IPS-18a (cell line): ENCODE measurements around the gene ITIH4.
"Not testable (repeated sequence)": the region's sequence is repeated elsewhere in the genome, so short reads cannot be mapped to it uniquely, and the experiment has no call there.

Source experiments
- H3K27ac ChIP-seq: one replicate; pipeline ENCODE4 v1.5.1; 2013; ENCODE audit warnings: low read length
- H3K27me3 ChIP-seq: one replicate; pipeline ENCODE4 v1.6.1; 2013; ENCODE audit warnings: mild to moderate bottlenecking, low read length; ENCODE audit not compliant: control insufficient read depth, insufficient read depth
- H3K36me3 ChIP-seq: one replicate; pipeline ENCODE4 v1.6.1; 2013; ENCODE audit warnings: low read depth, low read length; ENCODE audit not compliant: control insufficient read depth
- H3K4me1 ChIP-seq: one replicate; pipeline ENCODE4 v1.6.1; 2013; ENCODE audit warnings: low read depth, low read length; ENCODE audit not compliant: control insufficient read depth
- H3K4me3 ChIP-seq: one replicate; pipeline ENCODE4 v1.5.1; 2013; ENCODE audit warnings: low read length
- H3K9ac ChIP-seq: one replicate; pipeline ENCODE4 v1.6.1; 2013; ENCODE audit warnings: mild to moderate bottlenecking, low read length, moderate library complexity
- H3K9me3 ChIP-seq: one replicate; pipeline ENCODE4 v1.6.1; 2013; ENCODE audit warnings: low read depth, low read length; ENCODE audit not compliant: control insufficient read depth

Gene ITIH4

GRCh38 chr3:52777127-52777958 lies 53.1 kb downstream of the ITIH4 start, which contains the start of gene ITIH1:
TSS of gene ITIH1 (plus strand) at chr3:52777599. CDS start at chr3:52777616, 17 bp downstream.
- Histone ChIP-seq H3K27me3 (no peaks in the 10 kb centered on the region), H3K4me1 (peaks cover 4% of the 10 kb centered on the region), H3K27ac (no peak within 1 kb of the TSS), H3K9me3 (no peaks in the 10 kb centered on the region), H3K36me3 (no peaks in the 10 kb centered on the region), H3K4me3 (no peak within 1 kb of the TSS), H3K9ac (no peak within 1 kb of the TSS)

DNA sequence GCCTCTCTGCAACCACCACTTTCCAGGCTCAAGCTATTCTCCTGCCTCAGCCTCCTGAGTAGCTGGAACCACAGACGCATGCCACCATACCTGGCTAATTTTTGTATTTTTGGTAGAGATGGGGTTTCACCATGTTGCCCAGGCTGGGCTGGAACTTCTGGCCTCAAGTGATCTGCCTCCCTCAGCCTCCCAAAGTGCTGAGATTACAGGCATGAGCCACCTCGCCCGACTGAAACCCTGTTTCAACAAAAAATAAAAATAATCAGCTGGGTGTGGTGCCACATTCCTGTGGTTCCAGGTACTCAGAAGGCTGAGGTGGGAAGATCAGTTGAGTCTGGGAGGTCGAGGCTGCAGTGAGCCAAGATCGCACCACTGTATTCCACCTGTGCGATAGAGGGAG lies 54.0 kb downstream of the ITIH4 start:
- H3K36me3 ChIP-seq, H3K4me1 ChIP-seq, H3K9me3 ChIP-seq, H3K27ac ChIP-seq, H3K27me3 ChIP-seq, H3K4me3 ChIP-seq, H3K9ac ChIP-seq: not testable (repeated sequence)

DNA sequence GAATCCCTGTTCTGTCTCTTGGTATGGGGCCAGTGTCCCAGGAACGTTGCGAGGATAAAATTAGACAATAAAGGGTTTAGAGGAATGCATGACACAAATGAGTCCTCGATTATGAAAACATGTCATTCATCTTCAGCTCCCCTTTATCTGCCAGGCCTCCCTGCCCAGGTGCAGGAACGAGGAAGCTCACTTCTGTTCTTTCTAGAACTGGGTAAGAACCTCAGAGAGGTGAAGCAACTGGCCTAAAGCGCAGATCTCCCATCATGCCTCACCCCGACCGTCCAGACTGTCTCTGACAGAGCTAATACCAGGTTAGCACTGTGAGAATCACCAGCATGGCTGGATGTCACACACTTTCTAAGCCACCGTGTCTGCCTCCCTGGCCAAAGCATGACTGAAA lies 54.6 kb downstream of the ITIH4 start:
- Histone ChIP-seq H3K9ac (no peak overlapping the region), H3K27ac (no peak overlapping the region), H3K9me3 (no peaks in the 10 kb centered on the region), H3K4me1 (no peaks in the 10 kb centered on the region), H3K4me3 (no peak overlapping the region), H3K27me3 (no peaks in the 10 kb centered on the region), H3K36me3 (no peaks in the 10 kb centered on the region)

GRCh38 chr3:52774901-52775864 lies 55.3 kb downstream of the ITIH4 start:
- Histone ChIP-seq H3K9ac (no peak overlapping the region), H3K27me3 (no peaks in the 10 kb centered on the region), H3K9me3 (no peaks in the 10 kb centered on the region), H3K36me3 (no peaks in the 10 kb centered on the region), H3K4me3 (no peak overlapping the region), H3K27ac (no peak overlapping the region), H3K4me1 (no peaks in the 10 kb centered on the region)

DNA sequence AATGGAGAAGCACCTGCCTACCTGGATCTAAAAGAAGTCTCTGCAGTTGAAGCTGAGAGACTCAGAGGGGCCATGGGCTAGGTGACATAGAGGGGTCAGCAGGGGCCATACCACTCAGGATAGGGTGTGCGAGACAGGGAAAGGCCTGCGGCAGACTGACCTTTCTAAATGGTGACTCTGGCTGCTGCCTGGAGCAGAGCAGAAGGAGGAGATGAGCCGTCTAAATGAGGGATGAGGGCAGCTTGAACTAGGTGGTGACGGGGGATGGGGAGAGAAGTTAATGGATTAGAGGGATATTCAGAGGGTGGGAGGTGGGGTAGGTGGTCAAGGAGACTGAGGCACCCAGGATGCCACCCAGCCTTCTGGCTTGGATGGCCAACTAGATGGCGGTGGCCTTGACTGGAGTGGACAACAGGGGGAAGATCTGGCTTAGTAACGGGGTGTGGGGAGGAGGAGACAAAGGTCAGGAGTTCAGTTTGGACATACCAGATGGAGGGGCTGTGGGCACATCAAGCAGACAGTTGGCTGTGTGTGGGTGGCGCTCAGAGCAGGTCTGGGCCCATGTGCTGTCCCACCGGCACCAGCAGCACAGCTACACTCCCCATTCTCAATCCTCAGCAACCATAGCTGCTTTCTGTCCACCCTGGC lies 56.3 kb downstream of the ITIH4 start:
- H3K9ac ChIP-seq = no peak overlapping the region
- H3K4me1 ChIP-seq = peaks cover 3% of the 10 kb centered on the region
- no peaks in the 10 kb centered on the region for H3K36me3 ChIP-seq
- H3K4me3 ChIP-seq = no peak overlapping the region
- no peaks in the 10 kb centered on the region for H3K9me3 ChIP-seq
- no peak overlapping the region for H3K27ac ChIP-seq
- H3K27me3 ChIP-seq = no peaks in the 10 kb centered on the region

DNA sequence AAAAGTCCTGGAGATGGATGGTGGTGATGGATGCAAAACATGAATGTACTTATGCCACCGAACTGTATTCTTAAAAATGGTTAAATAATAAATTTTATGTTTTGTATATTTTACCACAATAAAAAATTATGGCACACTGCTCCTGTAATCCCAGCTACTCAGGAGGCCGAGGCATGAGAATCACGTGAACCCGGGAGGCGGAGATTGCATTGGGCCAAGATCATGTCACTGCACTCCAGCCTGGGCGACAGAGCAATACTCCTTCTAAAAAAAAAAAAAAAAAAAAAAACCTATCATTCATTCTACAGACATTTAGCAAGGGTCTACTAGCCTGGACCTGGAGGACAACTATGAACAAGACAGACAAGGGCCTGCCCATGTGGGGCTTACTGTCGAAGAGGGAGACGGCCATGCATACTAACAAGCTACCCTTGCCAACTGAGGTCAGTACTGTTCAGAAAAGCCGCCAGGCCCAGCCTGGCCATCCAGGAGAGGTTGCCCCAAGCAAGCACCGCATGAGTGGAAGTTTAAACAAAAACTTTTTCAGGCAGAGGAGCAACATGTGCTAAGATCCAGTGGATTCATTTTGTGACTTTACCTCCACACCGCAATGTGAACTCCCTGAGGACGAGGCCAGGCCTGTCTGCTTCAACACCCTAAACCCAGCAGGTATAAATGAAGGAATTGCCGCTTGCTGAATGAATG lies 57.0 kb downstream of the ITIH4 start:
- H3K4me3 ChIP-seq = no peak overlapping the region
- H3K9ac ChIP-seq = no peak overlapping the region
- no peaks in the 10 kb centered on the region for H3K27me3 ChIP-seq
- no peaks in the 10 kb centered on the region for H3K9me3 ChIP-seq
- H3K4me1 ChIP-seq = peaks cover 3% of the 10 kb centered on the region
- peaks cover under 1% of the 10 kb centered on the region for H3K36me3 ChIP-seq
- H3K27ac ChIP-seq = no peak overlapping the region

- Histone ChIP-seq H3K36me3 (peaks cover 10% of the 10 kb centered on the region), H3K9ac (no peak overlapping the region), H3K4me1 (peaks cover 3% of the 10 kb centered on the region), H3K27ac (no peak overlapping the region), H3K4me3 (no peak overlapping the region), H3K27me3 (no peaks in the 10 kb centered on the region), H3K9me3 (no peaks in the 10 kb centered on the region)
These were observed 58.8 kb downstream of the ITIH4 start for GRCh38 chr3:52771702-52772101.

DNA sequence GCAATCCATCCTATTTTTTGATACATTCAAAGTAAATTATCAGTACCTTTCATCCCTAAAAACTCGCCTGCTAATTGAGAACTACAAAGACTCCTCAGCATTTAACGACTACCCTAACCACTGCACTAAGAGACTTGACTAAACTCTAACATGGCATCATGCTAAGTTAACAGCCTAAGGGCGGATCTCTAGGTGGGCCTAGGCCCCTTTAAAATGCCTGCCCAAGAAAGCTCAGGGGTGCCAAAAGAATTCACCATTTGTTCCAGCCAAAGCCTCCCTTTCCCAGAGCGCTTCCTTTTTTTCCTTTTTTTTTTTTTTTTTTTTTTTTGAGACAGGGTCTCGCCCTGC lies 59.2 kb downstream of the ITIH4 start:
- peak overlapping the region; percentile 84 for H3K9ac ChIP-seq
- H3K27me3 ChIP-seq = no peaks in the 10 kb centered on the region
- H3K4me3 ChIP-seq = peak overlapping the region; percentile 79
- H3K27ac ChIP-seq = peak overlapping the region; percentile 75
- peaks cover 11% of the 10 kb centered on the region for H3K36me3 ChIP-seq
- H3K9me3 ChIP-seq = no peaks in the 10 kb centered on the region
- peaks cover 3% of the 10 kb centered on the region for H3K4me1 ChIP-seq

DNA sequence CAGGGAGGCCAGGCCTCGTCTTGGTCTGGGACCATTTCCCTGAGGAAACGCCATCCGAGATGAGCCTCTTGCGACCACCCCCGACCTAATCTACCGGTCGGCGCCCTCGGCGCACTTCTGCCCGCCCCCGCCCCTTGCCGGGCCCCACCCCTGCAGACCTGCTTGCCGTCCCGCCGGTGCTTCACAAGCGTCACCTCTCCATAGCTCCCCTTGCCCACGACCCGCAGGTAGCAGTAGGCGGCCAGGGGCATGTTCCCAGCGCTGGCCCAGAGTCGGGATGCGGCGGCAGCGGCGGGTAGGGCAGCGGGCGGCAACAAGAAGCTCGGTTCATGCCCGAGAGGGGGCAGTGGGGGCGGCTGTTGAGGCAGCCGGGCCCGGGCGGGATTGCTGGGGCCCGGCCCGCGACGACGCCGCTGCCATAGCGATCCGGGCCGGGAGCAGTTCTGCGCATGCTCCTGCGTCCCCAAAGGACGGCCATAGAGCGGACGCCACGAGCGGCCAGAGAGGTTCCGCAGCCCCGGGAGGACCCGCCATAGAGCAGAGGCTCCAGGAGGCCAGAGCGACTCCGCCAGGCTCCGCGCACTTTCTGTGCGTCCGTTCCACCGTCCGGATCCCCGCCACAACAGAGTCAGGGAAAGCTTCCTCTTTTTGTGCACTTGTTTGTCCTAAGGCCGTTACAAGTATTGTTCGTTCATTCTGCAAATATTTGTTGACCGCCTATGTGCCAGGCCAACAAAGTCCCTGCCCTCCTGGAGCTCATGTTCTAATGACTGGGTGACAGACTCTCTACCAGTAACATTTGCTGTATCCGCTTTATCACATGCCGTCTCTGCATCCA lies 59.8 kb downstream of the ITIH4 start, which contains the start of gene NEK4:
NEK4 (minus strand) TSS at position 445 of the 838 bp plus-strand sequence; CDS start at position 251, 194 bp downstream.
- Histone ChIP-seq H3K9ac (peak within 1 kb of the TSS; percentile 84), H3K4me3 (peak within 1 kb of the TSS; percentile 79), H3K27me3 (no peaks in the 10 kb centered on the region), H3K4me1 (peaks cover 3% of the 10 kb centered on the region), H3K36me3 (peaks cover 17% of the 10 kb centered on the region), H3K27ac (peak within 1 kb of the TSS; percentile 75), H3K9me3 (no peaks in the 10 kb centered on the region)

DNA sequence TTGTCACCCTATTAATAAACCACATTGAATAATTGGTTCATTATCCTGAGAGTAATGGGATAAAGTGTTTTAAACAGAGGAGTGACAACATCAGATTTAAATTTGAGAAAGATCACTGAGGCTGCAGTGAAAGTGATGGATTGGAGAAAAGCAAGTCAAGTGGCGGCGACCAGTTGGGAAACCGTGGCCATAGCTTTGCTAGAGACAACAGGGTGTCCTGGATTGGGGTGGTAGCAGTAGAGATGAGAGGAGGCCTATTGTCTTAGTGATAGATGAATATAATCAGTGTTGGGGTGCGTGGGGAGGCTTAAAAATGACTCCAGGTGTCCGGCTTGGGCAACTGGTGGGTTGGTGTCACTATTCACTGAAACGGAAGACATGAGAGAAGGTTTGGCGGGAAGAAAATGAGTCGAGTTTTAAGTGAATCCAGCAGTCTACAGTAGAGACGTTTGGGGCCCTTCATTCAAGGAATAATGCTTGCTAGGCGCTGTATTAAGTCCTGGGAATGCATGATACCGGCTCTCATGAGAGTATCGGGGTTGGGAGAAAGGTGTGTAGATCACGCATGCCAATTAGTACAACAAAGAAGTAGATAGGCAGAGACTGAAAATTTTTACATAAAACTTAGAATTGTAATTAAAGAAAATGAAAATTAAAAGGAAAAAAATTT lies 60.6 kb downstream of the ITIH4 start:
- peak overlapping the region; percentile 84 for H3K9ac ChIP-seq
- H3K9me3 ChIP-seq = no peaks in the 10 kb centered on the region
- peak overlapping the region; percentile 26 for H3K27ac ChIP-seq
- peak overlapping the region; percentile 79 for H3K4me3 ChIP-seq
- H3K27me3 ChIP-seq = no peaks in the 10 kb centered on the region
- H3K36me3 ChIP-seq = peaks cover 23% of the 10 kb centered on the region
- peaks cover 3% of the 10 kb centered on the region for H3K4me1 ChIP-seq
